ENCODE results near the gene PRKCSH.

Gene PRKCSH

GRCh38 chr19:11486661-11487503 lies 51.4 kb downstream of the PRKCSH start:
- H3K4me1 Mint-ChIP-seq (ENCODE audit: low read depth): peaks cover 17% of the 10 kb centered on the region
- peaks cover 4% of the 10 kb centered on the region for H3K27me3 Mint-ChIP-seq
- peaks cover 16% of the 10 kb centered on the region for H3K36me3 Mint-ChIP-seq (ENCODE audit: low read depth)
- no peak overlapping the region for H3K27ac Mint-ChIP-seq
- H3K9me3 Mint-ChIP-seq: no peaks in the 10 kb centered on the region
- no peak overlapping the region for H3K4me3 Mint-ChIP-seq

- Mint-ChIP-seq H3K4me1 (ENCODE audit: low read depth) (no peaks in the 10 kb centered on the region), H3K4me3 (no peak overlapping the region), H3K9me3 (no peaks in the 10 kb centered on the region), H3K27me3 (no peaks in the 10 kb centered on the region), H3K36me3 (ENCODE audit: low read depth) (peaks cover 21% of the 10 kb centered on the region), H3K27ac (no peak overlapping the region)
Measured at GRCh38 chr19:11489378-11489777, 53.9 kb downstream of the PRKCSH start.

- H3K9me3 Mint-ChIP-seq: no peaks in the 10 kb centered on the region
- H3K4me1 Mint-ChIP-seq (ENCODE audit: low read depth): no peaks in the 10 kb centered on the region
- H3K27ac Mint-ChIP-seq: no peak overlapping the region
- H3K4me3 Mint-ChIP-seq: no peak overlapping the region
- peaks cover 20% of the 10 kb centered on the region for H3K36me3 Mint-ChIP-seq (ENCODE audit: low read depth)
- H3K27me3 Mint-ChIP-seq: no peaks in the 10 kb centered on the region
Measured at GRCh38 chr19:11494634-11495285, 59.3 kb downstream of the PRKCSH start.

GRCh38 chr19:11495481-11495880 lies 60.0 kb downstream of the PRKCSH start:
- H3K36me3 Mint-ChIP-seq (ENCODE audit: low read depth): peaks cover 21% of the 10 kb centered on the region
- no peaks in the 10 kb centered on the region for H3K4me1 Mint-ChIP-seq (ENCODE audit: low read depth)
- no peak overlapping the region for H3K27ac Mint-ChIP-seq
- no peaks in the 10 kb centered on the region for H3K27me3 Mint-ChIP-seq
- H3K9me3 Mint-ChIP-seq: no peaks in the 10 kb centered on the region
- no peak overlapping the region for H3K4me3 Mint-ChIP-seq

GRCh38 chr19:11495885-11496284 lies 60.5 kb downstream of the PRKCSH start:
- Mint-ChIP-seq H3K4me1 (ENCODE audit: low read depth) (no peaks in the 10 kb centered on the region), H3K27me3 (no peaks in the 10 kb centered on the region), H3K4me3 (no peak overlapping the region), H3K27ac (no peak overlapping the region), H3K9me3 (no peaks in the 10 kb centered on the region), H3K36me3 (ENCODE audit: low read depth) (peaks cover 19% of the 10 kb centered on the region)

- Mint-ChIP-seq H3K9me3 (no peaks in the 10 kb centered on the region), H3K4me1 (ENCODE audit: low read depth) (no peaks in the 10 kb centered on the region), H3K4me3 (no peak overlapping the region), H3K27ac (no peak overlapping the region), H3K36me3 (ENCODE audit: low read depth) (peaks cover 16% of the 10 kb centered on the region), H3K27me3 (no peaks in the 10 kb centered on the region)
Measured at GRCh38 chr19:11496391-11497163, 61.1 kb downstream of the PRKCSH start.

- Mint-ChIP-seq H3K4me3 (no peak overlapping the region), H3K36me3 (ENCODE audit: low read depth) (peaks cover 15% of the 10 kb centered on the region), H3K27ac (no peak overlapping the region), H3K4me1 (ENCODE audit: low read depth) (peaks cover under 1% of the 10 kb centered on the region), H3K9me3 (no peaks in the 10 kb centered on the region), H3K27me3 (no peaks in the 10 kb centered on the region)
Measured at GRCh38 chr19:11499220-11499726, 63.8 kb downstream of the PRKCSH start.

GRCh38 chr19:11499890-11500420 lies 64.5 kb downstream of the PRKCSH start:
- Mint-ChIP-seq H3K4me1 (ENCODE audit: low read depth) (peaks cover 7% of the 10 kb centered on the region), H3K27me3 (no peaks in the 10 kb centered on the region), H3K9me3 (no peaks in the 10 kb centered on the region), H3K4me3 (no peak overlapping the region), H3K36me3 (ENCODE audit: low read depth) (peaks cover 20% of the 10 kb centered on the region), H3K27ac (no peak overlapping the region)
